Measurements from ENCODE around the gene TNRC18. TPM values are rescaled to one million over a fixed set of nuclear protein-coding genes. Genes with fewer than 3 reads are reported as not detected.

TNRC18 gene
- total and polyA plus RNA-seq, 2 donors (not counting 1 experiment from before 2014, with no cell fraction given): 17.8 to 75.0 TPM

GRCh38 chr7:5443678-5444077, 20.0 kb upstream of the TNRC18 start:
- Mint-ChIP-seq H3K27me3 (peaks cover 3% of the 10 kb centered on the region), H3K4me1 (peaks cover 3% of the 10 kb centered on the region), H3K27ac (no peak overlapping the region), H3K4me3 (no peak overlapping the region), H3K9me3 (ENCODE audit: insufficient read depth) (no peaks in the 10 kb centered on the region)
- ChIA-PET CTCF (no interaction called here), POLR2A (interaction anchor here (0.7 kb wide), 2 partner anchors 15 to 232 kb away, joined by 3 read pairs; no protein-coding TSS in a partner anchor)
- no peaks in the 10 kb centered on the region for H4K20me1 ChIP-seq (ENCODE audit: control insufficient read depth, insufficient read depth, low read length, poor library complexity, severe bottlenecking)
- 90% methylated on average over 14 of the region's 16 CpGs for WGBS (ENCODE audit: insufficient coverage)
- intact Hi-C loops (cut with micrococcal nuclease): no loop called here
- peaks cover 0 to 8% (median 0%) of the 10 kb centered on the region in 4 experiments for H3K27me3 ChIP-seq (replicated peaks in 1 of 4; ENCODE audit: control extremely low read depth in 1 of 4, control insufficient read depth in 3 of 4, insufficient read depth in 4 of 4, low read length in 3 of 4)
- DNase-seq: no peak
- H3K27ac ChIP-seq (ENCODE audit: low read length in 2 of 2): no peak overlapping the region
- ATAC-seq (ENCODE audit: low read depth): no peak
- H3K4me3 ChIP-seq (ENCODE audit: control extremely low read depth in 1 of 5, extremely low read depth in 1 of 5, insufficient read depth in 1 of 5, low read depth in 2 of 5, low read length in 4 of 5): no peak overlapping the region
- H3K9me3 ChIP-seq (ENCODE audit: control extremely low read depth in 1 of 3, control insufficient read depth in 2 of 3, insufficient read depth in 1 of 3, low read length in 2 of 3): no peaks in the 10 kb centered on the region
- H2AFZ ChIP-seq (ENCODE audit: insufficient read depth, low read depth, low read length, poor library complexity, severe bottlenecking): no peak overlapping the region
- no peaks in the 10 kb centered on the region for H3K79me2 ChIP-seq (ENCODE audit: control insufficient read depth, insufficient read depth, low read length)
- no peak overlapping the region for H3K9ac ChIP-seq (ENCODE audit: low read length)
- peaks cover 0 to 2% of the 10 kb centered on the region in 2 donors for H3K4me1 ChIP-seq (ENCODE audit: control insufficient read depth in 2 of 2, insufficient read depth in 2 of 2, low read length in 2 of 2)
- H3K36me3 ChIP-seq (replicated peaks in 1 of 2; ENCODE audit: control extremely low read depth in 1 of 2, control insufficient read depth in 1 of 2, extremely low read depth in 1 of 2, insufficient read depth in 2 of 2, low read length in 1 of 2): no peaks in the 10 kb centered on the region
- no peak overlapping the region for H3K4me2 ChIP-seq (replicated peaks; ENCODE audit: low read depth, low read length, poor library complexity, severe bottlenecking)
- TF ChIP-seq EZH2 (IDR thresholded peaks at IDR 0.05; ENCODE audit: borderline replicate concordance, insufficient read depth, low read depth, low read length, poor library complexity, severe bottlenecking) (no peak), CTCF (IDR thresholded peaks at IDR 0.05) (no peak)

GRCh38 chr7:5442757-5443305, 19.2 kb upstream of the TNRC18 start:
- no peak overlapping the region for H3K27ac Mint-ChIP-seq
- WGBS (ENCODE audit: insufficient coverage): 83% methylated on average over 19 of the region's 20 CpGs
- POLR2A ChIA-PET: interaction anchor here (0.6 kb wide), 1 partner anchor 311 kb away, joined by 5 read pairs; no protein-coding TSS in a partner anchor

More at GRCh38 chr7:5442757-5443305, 19.2 kb upstream of the TNRC18 start:
- ATAC-seq (ENCODE audit: low read depth) (no peak), DNase-seq (no peak)
- no peaks in the 10 kb centered on the region for H3K36me3 ChIP-seq (replicated peaks in 1 of 2; ENCODE audit: control extremely low read depth in 1 of 2, control insufficient read depth in 1 of 2, extremely low read depth in 1 of 2, insufficient read depth in 2 of 2, low read length in 1 of 2)
- peaks cover 0 to 8% (median 0%) of the 10 kb centered on the region in 4 experiments for H3K27me3 ChIP-seq (replicated peaks in 1 of 4; ENCODE audit: control extremely low read depth in 1 of 4, control insufficient read depth in 3 of 4, insufficient read depth in 4 of 4, low read length in 3 of 4)
- intact Hi-C loops (cut with micrococcal nuclease): no loop called here
- peaks cover 0 to 2% of the 10 kb centered on the region in 2 donors for H3K4me1 ChIP-seq (ENCODE audit: control insufficient read depth in 2 of 2, insufficient read depth in 2 of 2, low read length in 2 of 2)
- H2AFZ ChIP-seq (ENCODE audit: insufficient read depth, low read depth, low read length, poor library complexity, severe bottlenecking): no peak overlapping the region
- H3K4me3 ChIP-seq (ENCODE audit: control extremely low read depth in 1 of 5, extremely low read depth in 1 of 5, insufficient read depth in 1 of 5, low read depth in 2 of 5, low read length in 4 of 5): no peak overlapping the region
- no peak overlapping the region for H3K4me2 ChIP-seq (replicated peaks; ENCODE audit: low read depth, low read length, poor library complexity, severe bottlenecking)
- CTCF ChIA-PET: interaction anchor here (1.2 kb wide), 1 partner anchor 53 kb away, joined by 3 read pairs; no protein-coding TSS in a partner anchor
- H3K79me2 ChIP-seq (ENCODE audit: control insufficient read depth, insufficient read depth, low read length): no peaks in the 10 kb centered on the region
- H3K4me1 Mint-ChIP-seq: peaks cover 3% of the 10 kb centered on the region
- no peak overlapping the region for H3K27ac ChIP-seq (ENCODE audit: low read length in 2 of 2)
- peaks cover 0 to 3% (median 0%) of the 10 kb centered on the region in 3 donors for H3K9me3 ChIP-seq (ENCODE audit: control extremely low read depth in 1 of 3, control insufficient read depth in 2 of 3, insufficient read depth in 1 of 3, low read length in 2 of 3)
- no peak overlapping the region for H3K4me3 Mint-ChIP-seq
- H3K9ac ChIP-seq (ENCODE audit: low read length): no peak overlapping the region
- no peak for TF ChIP-seq CTCF (IDR thresholded peaks at IDR 0.05)
- TF ChIP-seq EZH2 (IDR thresholded peaks at IDR 0.05; ENCODE audit: borderline replicate concordance, insufficient read depth, low read depth, low read length, poor library complexity, severe bottlenecking): no peak
- no peaks in the 10 kb centered on the region for H3K9me3 Mint-ChIP-seq (ENCODE audit: insufficient read depth)
- H3K27me3 Mint-ChIP-seq: peaks cover 3% of the 10 kb centered on the region
- no peaks in the 10 kb centered on the region for H4K20me1 ChIP-seq (ENCODE audit: control insufficient read depth, insufficient read depth, low read length, poor library complexity, severe bottlenecking)

Data from B cell (primary cell).